Measurements from ENCODE around the gene GCK.

DNA sequence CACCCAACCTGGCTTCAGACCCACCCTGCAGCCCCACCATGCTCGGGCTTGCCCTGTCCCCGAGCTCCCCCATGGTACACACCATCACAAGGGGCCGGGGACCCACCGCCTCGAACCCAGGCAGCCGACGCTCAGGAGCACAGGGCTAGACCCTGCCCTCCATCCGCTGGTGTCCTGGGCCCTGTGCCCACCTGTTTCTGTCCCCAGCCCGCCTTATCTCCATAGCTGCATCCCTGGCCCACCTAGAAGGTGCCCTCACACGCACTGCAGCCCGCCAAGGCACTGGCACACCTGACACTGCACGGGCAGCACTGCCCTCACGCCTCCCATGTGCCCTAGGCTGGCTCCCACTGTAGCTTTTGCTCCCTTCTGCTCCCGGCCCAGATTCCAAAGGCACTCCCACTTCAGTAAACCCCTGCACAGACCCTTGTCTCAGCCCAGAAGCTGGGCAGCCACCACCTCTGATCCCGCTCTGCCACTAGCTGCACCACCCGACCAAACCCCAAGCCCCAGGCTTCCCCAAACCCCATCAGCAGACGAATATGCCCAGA lies 28.7 kb upstream of the GCK start:
- TF ChIP-seq, protein P1, sequence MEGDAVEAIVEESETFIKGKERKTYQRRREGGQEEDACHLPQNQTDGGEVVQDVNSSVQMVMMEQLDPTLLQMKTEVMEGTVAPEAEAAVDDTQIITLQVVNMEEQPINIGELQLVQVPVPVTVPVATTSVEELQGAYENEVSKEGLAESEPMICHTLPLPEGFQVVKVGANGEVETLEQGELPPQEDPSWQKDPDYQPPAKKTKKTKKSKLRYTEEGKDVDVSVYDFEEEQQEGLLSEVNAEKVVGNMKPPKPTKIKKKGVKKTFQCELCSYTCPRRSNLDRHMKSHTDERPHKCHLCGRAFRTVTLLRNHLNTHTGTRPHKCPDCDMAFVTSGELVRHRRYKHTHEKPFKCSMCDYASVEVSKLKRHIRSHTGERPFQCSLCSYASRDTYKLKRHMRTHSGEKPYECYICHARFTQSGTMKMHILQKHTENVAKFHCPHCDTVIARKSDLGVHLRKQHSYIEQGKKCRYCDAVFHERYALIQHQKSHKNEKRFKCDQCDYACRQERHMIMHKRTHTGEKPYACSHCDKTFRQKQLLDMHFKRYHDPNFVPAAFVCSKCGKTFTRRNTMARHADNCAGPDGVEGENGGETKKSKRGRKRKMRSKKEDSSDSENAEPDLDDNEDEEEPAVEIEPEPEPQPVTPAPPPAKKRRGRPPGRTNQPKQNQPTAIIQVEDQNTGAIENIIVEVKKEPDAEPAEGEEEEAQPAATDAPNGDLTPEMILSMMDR (IDR thresholded peaks at IDR 0.05; ENCODE audit: extremely low read depth in 1 of 2, insufficient read depth in 1 of 2, low read depth in 1 of 2, low read length in 2 of 2) = no peak
- TF ChIP-seq EZH2 (IDR thresholded peaks at IDR 0.05; ENCODE audit: borderline replicate concordance, low read depth, low read length, severe bottlenecking) (no peak), POLR2A (IDR thresholded peaks at IDR 0.05; ENCODE audit: low read depth, low read length) (no peak), JUN (IDR thresholded peaks at IDR 0.05; ENCODE audit: borderline replicate concordance, insufficient read depth, insufficient read length, low read depth) (no peak), MYC (IDR thresholded peaks at IDR 0.05; ENCODE audit: low read depth, low read length) (no peak)
- TF ChIP-seq, protein P2, sequence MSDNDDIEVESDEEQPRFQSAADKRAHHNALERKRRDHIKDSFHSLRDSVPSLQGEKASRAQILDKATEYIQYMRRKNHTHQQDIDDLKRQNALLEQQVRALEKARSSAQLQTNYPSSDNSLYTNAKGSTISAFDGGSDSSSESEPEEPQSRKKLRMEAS (IDR thresholded peaks at IDR 0.05; ENCODE audit: insufficient read depth, insufficient read length) = no peak
